H4 (cell line): ENCODE measurements around the gene DOCK11. TPM values are rescaled to one million over a fixed set of nuclear protein-coding genes. Genes with fewer than 3 reads are reported as not detected.
"Not testable (repeated sequence)": the region's sequence is repeated elsewhere in the genome, so short reads cannot be mapped to it uniquely, and the experiment has no call there.

Source experiments
- DNase-seq: peaks from one replicate; pipeline ENCODE4 v3.0.0-alpha.2; 2015; ENCODE audit warnings: low spot score
- total RNA-seq: library from RNA; depleted of rRNA; stranded (reverse); fragments of >200 nt; shearing (Covaris generic); gene quantifications from 2 replicates; pipeline ENCODE4 v1.2.3, GENCODE V29; 2014; rRNA removed

Gene DOCK11
- 3.4 and 7.7 TPM in 2 replicates for total RNA-seq

GRCh38 chrX:118495061-118495921 is at the start of gene DOCK11:
Gene DOCK11 (plus strand): TSS chrX:118495815. CDS start chrX:118495972, 157 bp downstream.
- peak; percentile 82 for DNase-seq

GRCh38 chrX:118448273-118448783 is 47.3 kb upstream of the DOCK11 start:
- no peak for DNase-seq

- DNase-seq = no peak
Observed at GRCh38 chrX:118455013-118455412, 40.6 kb upstream of the DOCK11 start.

- peak; percentile 17 for DNase-seq
Observed at GRCh38 chrX:118459494-118459893, 36.1 kb upstream of the DOCK11 start.

GRCh38 chrX:118464501-118464900 is 31.1 kb upstream of the DOCK11 start:
- no peak for DNase-seq

GRCh38 chrX:118468122-118468521 is 27.5 kb upstream of the DOCK11 start:
- no peak for DNase-seq

- DNase-seq = not testable (repeated sequence)
Observed at GRCh38 chrX:118470721-118471347, 24.8 kb upstream of the DOCK11 start.

- DNase-seq = no peak
Observed at GRCh38 chrX:118474586-118474985, 21.0 kb upstream of the DOCK11 start.

- no peak for DNase-seq
Observed at GRCh38 chrX:118475903-118476302, 19.7 kb upstream of the DOCK11 start.

GRCh38 chrX:118480172-118480571 is 15.4 kb upstream of the DOCK11 start:
- DNase-seq = no peak

GRCh38 chrX:118482384-118482783 is 13.2 kb upstream of the DOCK11 start:
- not testable (repeated sequence) for DNase-seq

GRCh38 chrX:118484216-118484903 is 11.3 kb upstream of the DOCK11 start:
- DNase-seq = no peak

GRCh38 chrX:118486693-118487092 is 8.9 kb upstream of the DOCK11 start:
- not testable (repeated sequence) for DNase-seq

- no peak for DNase-seq
Observed at GRCh38 chrX:118493016-118493415, 2.6 kb upstream of the DOCK11 start.

- DNase-seq = no peak
Observed at GRCh38 chrX:118493653-118494297, 1.8 kb upstream of the DOCK11 start.

- DNase-seq = no peak
Observed at GRCh38 chrX:118495958-118496762, 545 bp downstream of the DOCK11 start.

- no peak for DNase-seq
Observed at GRCh38 chrX:118496763-118497079, 1.1 kb downstream of the DOCK11 start.

- no peak for DNase-seq
Observed at GRCh38 chrX:118497180-118497818, 1.7 kb downstream of the DOCK11 start.

- no peak for DNase-seq
Observed at GRCh38 chrX:118498351-118498750, 2.7 kb downstream of the DOCK11 start.

- no peak for DNase-seq
Observed at GRCh38 chrX:118498755-118499154, 3.1 kb downstream of the DOCK11 start.

- no peak for DNase-seq
Observed at GRCh38 chrX:118499295-118499694, 3.7 kb downstream of the DOCK11 start.
